Sigmoid colon (tissue), 7 donors: Measurements from ENCODE around the gene EIF3I. TPM values are rescaled to one million over a fixed set of nuclear protein-coding genes. Genes with fewer than 3 reads are reported as not detected.

Source experiments
- DNase-seq: peaks from one replicate; pipeline ENCODE4 v3.0.0-alpha.2; 2019
- H3K27ac ChIP-seq, 4 donors: fragments of 200-600 bp; sonication (generic); one replicate each; pipeline ENCODE4 v1.5.1; 2016 to 2019; ENCODE audit warnings: mild to moderate bottlenecking in 1 of 4
- H3K27me3 ChIP-seq, 3 donors: fragments of 200-600 bp; sonication (generic); one replicate each; pipeline ENCODE4 v1.5.1; 2019; ENCODE audit warnings: mild to moderate bottlenecking in 1 of 3
- H3K36me3 ChIP-seq, 4 donors: fragments of 200-600 bp; sonication (generic); one replicate each; pipeline ENCODE4 v1.5.1; 2016 to 2019
- H3K4me1 ChIP-seq, 4 donors: fragments of 200-600 bp; sonication (generic); one replicate each; pipeline ENCODE4 v1.5.1; 2017 to 2019
- H3K4me3 ChIP-seq, 4 donors: fragments of 200-600 bp; sonication (generic); one replicate each; pipeline ENCODE4 v1.5.1; 2017 to 2019; ENCODE audit warnings: mild to moderate bottlenecking in 2 of 4, moderate library complexity in 1 of 4
- H3K9me3 ChIP-seq, 4 donors: fragments of 200-600 bp in 3 of 4; sonication (generic) in 3 of 4; one replicate each; pipeline versions ENCODE4 v1.5.1 to v1.6.1; 2013 to 2019
- CTCF ChIP-seq, 4 experiments: fragments of 450-650 bp in 3 of 4; fragments of 200-600 bp in 1 of 4; IDR thresholded peaks; one replicate each; pipeline ENCODE4 v1.5.1; 2016 to 2019; ENCODE audit warnings: antibody characterized with exemption in 4 of 4, mild to moderate bottlenecking in 3 of 4, moderate library complexity in 2 of 4
- EP300 ChIP-seq, 4 donors: sonication (generic); formaldehyde crosslinking; IDR thresholded peaks; one replicate each; pipeline ENCODE4 v1.6.1; 2017; ENCODE audit warnings: antibody characterized with exemption in 4 of 4
- POLR2A ChIP-seq, 2 donors: fragments of 450-650 bp; IDR thresholded peaks; one replicate each; pipeline ENCODE4 v1.6.1; 2016; ENCODE audit warnings: antibody characterized with exemption in 2 of 2, mild to moderate bottlenecking in 2 of 2, moderate library complexity in 2 of 2
- POLR2AphosphoS5 ChIP-seq, 4 donors: sonication (generic); formaldehyde crosslinking; IDR thresholded peaks; one replicate each; pipeline ENCODE4 v1.6.1; 2017; ENCODE audit warnings: antibody characterized with exemption in 4 of 4
- WGBS, 2 donors: extraction: QIAGEN DNeasy Blood & Tissue Kit; methylation state at CpG; one replicate each; pipeline ENCODE4 v1.1.7; 2013; 5-methylcytosine and 5-hydroxymethylcytosine counted together
- intact Hi-C: fragments of 100-400 bp; cut with DNase I; formaldehyde crosslinking; loops from one replicate; pipeline ENCODE4 v1.15.1; 2023
- polyA plus RNA-seq, 3 donors: library from polyadenylated mRNA; stranded (reverse); fragments of 200-250 nt; gene quantifications; one replicate each; pipeline ENCODE4 v1.2.3, GENCODE V29; 2013
- total RNA-seq, 4 donors: library from RNA; depleted of rRNA; stranded (reverse); fragments of >200 nt; gene quantifications; one replicate each; pipeline ENCODE4 v1.1.0, GENCODE V29; 2016
- donor health status: healthy with polysubstance abuse.
- donor health status: Bipolar disorder and iron deficiency.
- donor health status: healthy.

Gene EIF3I
- total and polyA plus RNA-seq, 7 donors, result 163 to 226 (median 173) TPM

- Histone ChIP-seq H3K4me3 (no peak overlapping the region), H3K9me3 (no peaks in the 10 kb centered on the region), H3K36me3 (peaks cover 32 to 61% (median 44%) of the 10 kb centered on the region in 4 donors), H3K27ac (no peak overlapping the region), H3K4me1 (peaks cover 0 to 25% (median 22%) of the 10 kb centered on the region in 4 donors), H3K27me3 (no peaks in the 10 kb centered on the region)
- no peak for DNase-seq
- intact Hi-C loops, result no loop called here
- no peak for TF ChIP-seq EP300 (IDR thresholded peaks at IDR 0.05)
- TF ChIP-seq POLR2A (IDR thresholded peaks at IDR 0.05), result no peak
- TF ChIP-seq CTCF (IDR thresholded peaks at IDR 0.05), result no peak
- WGBS, 2 donors, result 92 to 94% methylated on average over 1 of the region's 1 CpG
Observed at GRCh38 chr1:32197074-32197473, 25.1 kb upstream of the EIF3I start.

- no peak for DNase-seq
- intact Hi-C loops, result no loop called here
- Histone ChIP-seq H3K27me3 (no peaks in the 10 kb centered on the region), H3K4me1 (peaks cover 0 to 30% (median 23%) of the 10 kb centered on the region in 4 donors), H3K4me3 (no peak overlapping the region), H3K36me3 (peaks cover 24 to 53% (median 36%) of the 10 kb centered on the region in 4 donors), H3K9me3 (no peaks in the 10 kb centered on the region), H3K27ac (no peak overlapping the region)
- TF ChIP-seq POLR2AphosphoS5 (IDR thresholded peaks at IDR 0.05) (no peak), EP300 (IDR thresholded peaks at IDR 0.05) (no peak), POLR2A (IDR thresholded peaks at IDR 0.05) (no peak), CTCF (IDR thresholded peaks at IDR 0.05) (no peak)
- WGBS, 2 donors, result 76 to 84% methylated on average over 6 of the region's 6 CpGs
Observed at GRCh38 chr1:32197837-32198236, 24.4 kb upstream of the EIF3I start.

- intact Hi-C loops, result no loop called here
- no peak for DNase-seq
Observed at GRCh38 chr1:32198237-32199042, 23.8 kb upstream of the EIF3I start.

GRCh38 chr1:32199043-32199716, 23.0 kb upstream of the EIF3I start:
- no peak for DNase-seq
- 77 to 89% methylated on average over 4 of the region's 4 CpGs for WGBS, 2 donors
- TF ChIP-seq POLR2AphosphoS5 (IDR thresholded peaks at IDR 0.05) (no peak), POLR2A (IDR thresholded peaks at IDR 0.05) (no peak), CTCF (IDR thresholded peaks at IDR 0.05) (no peak), EP300 (IDR thresholded peaks at IDR 0.05) (no peak)
- Histone ChIP-seq H3K27me3 (no peaks in the 10 kb centered on the region), H3K9me3 (no peaks in the 10 kb centered on the region), H3K36me3 (peaks cover 11 to 40% (median 22%) of the 10 kb centered on the region in 4 donors), H3K4me1 (peaks cover 0 to 30% (median 23%) of the 10 kb centered on the region in 4 donors), H3K27ac (peak overlapping the region; percentile 85 to 90 (median 88)), H3K4me3 (no peak overlapping the region)
- intact Hi-C loops, result no loop called here

More at GRCh38 chr1:32198237-32199042, 23.8 kb upstream of the EIF3I start:
- no peaks in the 10 kb centered on the region for H3K9me3 ChIP-seq
- no peak overlapping the region for H3K4me3 ChIP-seq
- peaks cover 0 to 30% (median 23%) of the 10 kb centered on the region in 4 donors for H3K4me1 ChIP-seq
- peaks cover 18 to 47% (median 30%) of the 10 kb centered on the region in 4 donors for H3K36me3 ChIP-seq
- peak overlapping the region in 2 of 4 donors; percentile 88 to 89 for H3K27ac ChIP-seq
- 84 to 85% methylated on average over 3 of the region's 3 CpGs for WGBS, 2 donors
- TF ChIP-seq POLR2AphosphoS5 (IDR thresholded peaks at IDR 0.05) (no peak), POLR2A (IDR thresholded peaks at IDR 0.05) (no peak), EP300 (IDR thresholded peaks at IDR 0.05) (no peak), CTCF (IDR thresholded peaks at IDR 0.05) (no peak)
- no peaks in the 10 kb centered on the region for H3K27me3 ChIP-seq
